Kidney (tissue), 14 donors: Measurements from ENCODE around the gene KRT17. TPM values are rescaled to one million over a fixed set of nuclear protein-coding genes. Genes with fewer than 3 reads are reported as not detected.
A peak's percentile ranks its signal among the peaks of the same experiment; 100 is the strongest.

ENCODE experiments used
- DNase-seq, 5 donors: peaks; one replicate each; pipeline ENCODE4 v3.0.0-alpha.2; 2013 to 2020
- FAIRE-seq: peaks from 2 replicates; lab custom pipeline; 2012; peaks lifted over from hg19 to GRCh38; lab: Jason Lieb, UNC
- H3K27ac ChIP-seq, 2 donors: one replicate each; pipeline ENCODE4 v1.7.0; 2013; ENCODE audit warnings: low read depth in 2 of 2, low read length in 2 of 2, inconsistent platforms in 1 of 2
- H3K27me3 ChIP-seq: one replicate; pipeline ENCODE4 v1.7.1; 2013; ENCODE audit warnings: low read length, inconsistent platforms; ENCODE audit not compliant: control insufficient read depth, insufficient read depth
- H3K36me3 ChIP-seq, 3 donors: one replicate each; pipeline versions ENCODE4 v1.7.0 to v1.7.1; 2013; ENCODE audit warnings: low read length in 3 of 3, control low read depth in 1 of 3, inconsistent platforms in 1 of 3; ENCODE audit not compliant: insufficient read depth in 3 of 3, control insufficient read depth in 2 of 3
- H3K4me1 ChIP-seq, 3 donors: one replicate each; pipeline versions ENCODE4 v1.7.0 to v1.7.1; 2013; ENCODE audit warnings: low read length in 3 of 3, inconsistent platforms in 1 of 3, low read depth in 1 of 3; ENCODE audit not compliant: control insufficient read depth in 2 of 3, insufficient read depth in 2 of 3
- H3K4me3 ChIP-seq, 3 donors: one replicate each; pipeline versions ENCODE4 v1.7.0 to v1.8.1; 2013; ENCODE audit warnings: low read length in 3 of 3, control low read depth in 1 of 3, inconsistent platforms in 1 of 3
- H3K9ac ChIP-seq, 3 donors: one replicate each; pipeline versions ENCODE4 v1.7.0 to v1.7.1; 2013; ENCODE audit warnings: low read length in 3 of 3, control low read depth in 1 of 3, inconsistent platforms in 1 of 3
- H3K9me3 ChIP-seq, 3 donors: one replicate each; pipeline versions ENCODE4 v1.7.0 to v1.7.1; 2013; ENCODE audit warnings: low read length in 3 of 3, control low read depth in 1 of 3, inconsistent platforms in 1 of 3; ENCODE audit not compliant: control insufficient read depth in 2 of 3, insufficient read depth in 1 of 3
- CTCF ChIP-seq: IDR thresholded peaks from 3 replicates; pipeline ENCODE4 v1.5.1; 2012; ENCODE audit warnings: mild to moderate bottlenecking, moderate library complexity, borderline replicate concordance; ENCODE audit not compliant: insufficient read depth; ENCODE audit errors: extremely low read depth
- intact Hi-C: fragments of 100-400 bp; cut with DNase I; formaldehyde crosslinking; loops from one replicate; pipeline ENCODE4 v1.11.1; 2022
- polyA plus RNA-seq: library from polyadenylated mRNA; stranded (reverse); fragments of 350-450 nt; fragmentation: Illumina TruSeq; extraction: RNeasy Lipid Tissue Mini Kit (QIAGEN cat#74804); gene quantifications from one replicate; pipeline ENCODE4 v1.2.3, GENCODE V29; 2014; ENCODE audit warnings: low read depth, low replicate concordance; ENCODE audit not compliant: insufficient read depth
- total RNA-seq: library from RNA; stranded (reverse); fragmentation: NEBNext Ultra II Directional; extraction: Animal tissue kit (Norgen Biotek cat#: 25700); gene quantifications from one replicate; pipeline ENCODE4 v1.2.1, GENCODE V29; 2021
- donor health status: control.
- donor health status: control.
- donor health status: control.
- donor health status: control.
- donor health status: control.
- donor health status: DM: yes; HTN: yes; CAD: no.
- donor health status: Normal renal cell carcinoma (clear cell type).

The KRT17 gene
- total and polyA plus RNA-seq, 2 donors from 2014 or later = 5.5 to 11.1 TPM

DNA sequence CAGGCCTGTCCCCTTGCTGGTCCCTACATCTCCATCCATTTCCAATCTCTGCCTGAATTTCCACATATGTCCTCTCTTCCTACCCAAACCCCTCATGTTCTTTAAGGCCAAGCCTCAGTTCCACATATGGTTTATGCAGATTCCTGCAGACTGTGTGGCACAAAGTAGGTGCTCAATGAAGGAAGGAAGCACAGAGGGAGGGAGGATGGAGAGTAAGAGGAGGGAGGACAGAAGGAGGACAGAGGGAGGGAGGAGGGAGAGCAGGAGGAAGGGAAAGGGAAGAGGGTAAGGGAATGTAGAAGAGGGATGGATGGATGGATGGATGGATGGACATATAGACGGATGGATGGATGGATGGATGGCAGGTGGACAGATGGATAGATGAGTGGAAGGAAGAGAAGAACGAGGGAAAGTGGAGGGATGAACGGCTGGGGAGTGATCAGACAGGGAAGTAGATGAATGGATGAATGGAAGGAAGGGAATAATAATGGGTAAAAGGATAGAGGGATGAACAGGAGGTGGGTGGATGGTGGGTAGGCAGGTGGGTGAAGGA is 29.9 kb downstream of the KRT17 start:
- TF ChIP-seq CTCF = no peak
- no peaks in the 10 kb centered on the region for H3K4me1 ChIP-seq
- no peaks in the 10 kb centered on the region for H3K27me3 ChIP-seq
- no peak for DNase-seq
- no peak overlapping the region for H3K27ac ChIP-seq
- H3K4me3 ChIP-seq = no peak overlapping the region
- H3K9ac ChIP-seq = no peak overlapping the region
- no peaks in the 10 kb centered on the region for H3K9me3 ChIP-seq
- intact Hi-C loops = no loop called here
- H3K36me3 ChIP-seq = no peaks in the 10 kb centered on the region
- no peak for FAIRE-seq

- intact Hi-C loops = no loop called here
These were observed 30.9 kb downstream of the KRT17 start for GRCh38 chr17:41593306-41593981.

DNA sequence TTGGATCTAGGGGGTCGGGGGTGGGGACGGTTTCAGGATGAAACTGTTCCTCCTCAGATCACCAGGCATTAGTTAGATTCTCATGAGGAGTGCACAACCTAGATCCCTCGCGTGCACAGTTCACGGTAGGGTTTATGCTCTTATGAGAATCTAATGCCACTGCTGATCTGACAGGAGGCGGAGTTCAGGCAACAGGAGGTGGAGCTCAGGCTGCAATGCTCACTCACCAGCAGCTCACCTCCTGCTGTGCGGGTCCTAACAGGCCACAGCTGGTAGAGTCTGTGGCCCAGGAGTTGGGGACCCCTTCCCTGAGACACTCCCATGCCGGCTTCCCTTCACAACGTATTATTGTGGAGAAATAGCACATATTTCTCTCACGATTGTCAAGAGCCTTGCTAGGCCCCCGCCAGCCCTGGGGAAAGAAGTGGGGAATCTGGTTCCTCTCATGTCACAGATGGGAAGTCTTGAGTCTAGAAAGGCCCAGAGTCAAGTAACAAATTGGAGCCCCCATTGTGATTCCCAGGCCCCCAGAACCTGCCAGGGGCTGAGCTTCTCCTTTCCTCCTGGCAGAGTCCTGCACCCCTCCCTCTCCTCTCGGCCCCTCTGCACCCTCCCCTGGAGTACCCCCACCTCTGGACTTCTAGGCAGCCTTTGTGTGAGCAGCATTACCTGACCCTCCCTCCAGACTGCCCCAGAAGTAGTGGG is 31.6 kb downstream of the KRT17 start:
- DNase-seq (peak in 1 of 5 donors; percentile 22), FAIRE-seq (no peak)
- Histone ChIP-seq H3K4me1 (no peaks in the 10 kb centered on the region), H3K9ac (no peak overlapping the region), H3K36me3 (no peaks in the 10 kb centered on the region), H3K27ac (no peak overlapping the region), H3K4me3 (no peak overlapping the region), H3K9me3 (no peaks in the 10 kb centered on the region), H3K27me3 (no peaks in the 10 kb centered on the region)
- intact Hi-C loops = no loop called here
- no peak for TF ChIP-seq CTCF

More at GRCh38 chr17:41593306-41593981, 30.9 kb downstream of the KRT17 start:
- no peak for FAIRE-seq
- Histone ChIP-seq H3K4me3 (no peak overlapping the region), H3K27ac (no peak overlapping the region), H3K27me3 (no peaks in the 10 kb centered on the region), H3K36me3 (no peaks in the 10 kb centered on the region), H3K9ac (no peak overlapping the region), H3K9me3 (no peaks in the 10 kb centered on the region), H3K4me1 (no peaks in the 10 kb centered on the region)
- no peak for TF ChIP-seq CTCF
- DNase-seq = no peak
